A549 (cell line): Measurements from ENCODE around the gene CDK17. TPM values are rescaled to one million over a fixed set of nuclear protein-coding genes. Genes with fewer than 3 reads are reported as not detected.

Source experiments
- ATAC-seq, 2 experiments: fragments of 200-7000 bp in 1 of 2; fragments of >200 bp in 1 of 2; cut with Nextera tagmentation in 1 of 2; cut with Tn5 transposase in 1 of 2; 3 replicates each; pipeline versions ENCODE4 v1.8.0 to v1.9.1; 2018 to 2020; ENCODE audit warnings: mild to moderate bottlenecking in 1 of 2, moderate library complexity in 1 of 2
- CTCF ChIA-PET: fragments of 300-600 bp; sonication (Branson Sonifier 250); formaldehyde crosslinking; extraction: SDS; loops from one replicate; lab custom pipeline; 2021; ENCODE audit warnings: antibody characterized with exemption, inconsistent platforms; lab: Yijun Ruan, JAX
- POLR2A ChIA-PET: fragments of 350-600 bp; formaldehyde crosslinking; extraction: SDS; loops from one replicate; lab custom pipeline; 2021; ENCODE audit warnings: antibody characterized with exemption, inconsistent platforms; lab: Yijun Ruan, JAX
- DNase-seq, 2 experiments: peaks; one replicate each; pipeline versions ENCODE4 v3.0.0 to v3.0.0-alpha.2; 2011 to 2016; ENCODE audit warnings: low read depth in 1 of 2, low spot score in 1 of 2
- FAIRE-seq: peaks from 2 replicates; lab custom pipeline; 2011; peaks lifted over from hg19 to GRCh38; lab: Jason Lieb, UNC
- H3K27ac ChIP-seq, 2 experiments: fragments of >200 bp; sonication (Bioruptor Twin); formaldehyde crosslinking; 3 replicates each; pipeline ENCODE4 v1.5.1; 2016 to 2017
- H3K4me1 ChIP-seq: fragments of >200 bp; sonication (Bioruptor Twin); formaldehyde crosslinking; 3 replicates; pipeline ENCODE4 v1.6.1; 2016
- H3K4me2 ChIP-seq: fragments of >200 bp; sonication (Bioruptor Twin); formaldehyde crosslinking; 3 replicates; pipeline ENCODE4 v1.6.1; 2016
- H3K4me3 ChIP-seq: fragments of >200 bp; sonication (Bioruptor Twin); formaldehyde crosslinking; 3 replicates; pipeline ENCODE4 v1.5.1; 2016
- H3K9me3 ChIP-seq: fragments of >200 bp; sonication (Bioruptor Twin); formaldehyde crosslinking; 3 replicates; pipeline ENCODE4 v1.6.1; 2016
- ATOH8 ChIP-seq: fragments of 250-450 bp; sonication (Bioruptor Pico); IDR thresholded peaks from 2 replicates; pipeline ENCODE4 v1.5.0; 2020; ENCODE audit warnings: low read depth, mild to moderate bottlenecking, moderate library complexity
- BCL3 ChIP-seq: fragments of >200 bp; sonication (Bioruptor Twin); formaldehyde crosslinking; IDR thresholded peaks from 3 replicates; pipeline ENCODE4 v1.6.1; 2016
- BHLHE40 ChIP-seq: IDR thresholded peaks from 2 replicates; pipeline ENCODE4 v1.6.1; 2012; ENCODE audit warnings: low read depth, low read length, inconsistent platforms
- CHD2 ChIP-seq: fragments of 150-350 bp; IDR thresholded peaks from 2 replicates; pipeline ENCODE4 v1.6.1; 2014; ENCODE audit warnings: low read length; ENCODE audit not compliant: partially characterized antibody
- EHF ChIP-seq: fragments of 250-450 bp; sonication (Bioruptor Pico); IDR thresholded peaks from 2 replicates; pipeline ENCODE4 v1.5.0; 2020; ENCODE audit warnings: mild to moderate bottlenecking
- ELK1 ChIP-seq: fragments of 150-350 bp; IDR thresholded peaks from 2 replicates; pipeline ENCODE4 v1.6.1; 2014; ENCODE audit warnings: low read depth, mild to moderate bottlenecking, low read length
- FOSB ChIP-seq: fragments of 250-450 bp; sonication (Bioruptor Pico); IDR thresholded peaks from 2 replicates; pipeline ENCODE4 v1.5.0; 2020; ENCODE audit warnings: mild to moderate bottlenecking, moderate library complexity
- GATA3 ChIP-seq: IDR thresholded peaks from 2 replicates; pipeline ENCODE4 v1.6.1; 2012; ENCODE audit warnings: borderline replicate concordance
- JUN ChIP-seq, 2 experiments: fragments of >200 bp; sonication (Bioruptor Twin); formaldehyde crosslinking; IDR thresholded peaks; 2 replicates in 1 of 2; 3 replicates in 1 of 2; pipeline ENCODE4 v1.6.1; 2016 to 2017
- MAFK ChIP-seq: fragments of 450-650 bp; IDR thresholded peaks from 2 replicates; pipeline ENCODE4 v1.6.1; 2014; ENCODE audit not compliant: partially characterized antibody
- MAX ChIP-seq: IDR thresholded peaks from 2 replicates; pipeline ENCODE4 v1.6.1; 2012
- NPAS2 ChIP-seq: fragments of 250-450 bp; sonication (Bioruptor Pico); IDR thresholded peaks from 2 replicates; pipeline ENCODE4 v1.8.0; 2022; ENCODE audit warnings: mild to moderate bottlenecking, moderate library complexity, borderline replicate concordance
- RAD21 ChIP-seq, 2 experiments: fragments of >200 bp in 1 of 2; sonication (Bioruptor Twin) in 1 of 2; formaldehyde crosslinking in 1 of 2; IDR thresholded peaks in 1 of 2; conservative IDR thresholded peaks in 1 of 2; 2 replicates in 1 of 2; 3 replicates in 1 of 2; pipeline ENCODE4 v1.6.1; 2012 to 2018; ENCODE audit warnings: inconsistent platforms in 1 of 2
- RNF2 ChIP-seq: fragments of 200-600 bp; sonication (generic); IDR thresholded peaks from 2 replicates; pipeline ENCODE4 v1.6.1; 2016; ENCODE audit warnings: low read depth, mild to moderate bottlenecking, antibody characterized with exemption, moderate library complexity, borderline replicate concordance
- ZFP36 ChIP-seq: fragments of 450-650 bp; IDR thresholded peaks from 2 replicates; pipeline ENCODE4 v1.6.1; 2014; ENCODE audit warnings: borderline replicate concordance; ENCODE audit not compliant: partially characterized antibody
- ZNF302 ChIP-seq: fragments of 250-450 bp; sonication (Bioruptor Pico); IDR thresholded peaks from 2 replicates; pipeline ENCODE4 v1.9.0; 2021; ENCODE audit warnings: inconsistent platforms, mild to moderate bottlenecking, moderate library complexity
- ZSCAN20 ChIP-seq: fragments of 250-450 bp; sonication (Bioruptor Pico); IDR thresholded peaks from 2 replicates; pipeline ENCODE4 v1.8.0; 2022; ENCODE audit warnings: mild to moderate bottlenecking, moderate library complexity
- WGBS: methylation state at CpG from one replicate; pipeline ENCODE4 v1.1.6; 2017; ENCODE audit errors: missing lambda C conversion rate; 5-methylcytosine and 5-hydroxymethylcytosine counted together
- polyA plus RNA-seq, 4 experiments: library from polyadenylated mRNA; depleted of rRNA in 3 of 4; stranded (reverse); fragments of >200 nt; fragmentation: RNase III in 1 of 4; extraction: RNeasy Plus Mini Kit Qiagen cat#74134 plus additional on column Dnase treatment in 1 of 4; gene quantifications; 2 replicates in 3 of 4; 3 replicates in 1 of 4; pipeline ENCODE4 v1.2.3, GENCODE V29; 2011 to 2017

Gene CDK17
- polyA plus RNA-seq, 2 of the 4 experiments (the other 2 are of a cell fraction), result 11.4 to 43.5 TPM

- no peak for ATAC-seq
- no peak overlapping the region for H3K4me3 ChIP-seq
- no peak for FAIRE-seq
- peaks cover 8% of the 10 kb centered on the region; the same call in 1 of the 3 replicates for H3K4me1 ChIP-seq
- no peak for DNase-seq
- CTCF ChIA-PET, result interaction anchor here (0.7 to 1.1 kb wide), 2 partner anchors 12 to 39 kb away, joined by 3 read pairs; no protein-coding TSS in a partner anchor
- POLR2A ChIA-PET, result no interaction called here
- no peak for TF ChIP-seq BCL3
- H3K27ac ChIP-seq, result no peak overlapping the region
- no peak overlapping the region for H3K4me2 ChIP-seq
- H3K9me3 ChIP-seq, result no peaks in the 10 kb centered on the region
Observed at GRCh38 chr12:96313606-96314005, 86.6 kb downstream of the CDK17 start.

- CTCF ChIA-PET, result no interaction called here
- WGBS, result 89% methylated on average over 1 of the region's 1 CpG
Observed at GRCh38 chr12:96311191-96311590, 89.0 kb downstream of the CDK17 start.

GRCh38 chr12:96310067-96310466 is 90.2 kb downstream of the CDK17 start:
- Histone ChIP-seq H3K27ac (no peak overlapping the region), H3K4me1 (peaks cover 4% of the 10 kb centered on the region; the same call in 1 of the 3 replicates), H3K4me3 (no peak overlapping the region), H3K4me2 (no peak overlapping the region), H3K9me3 (no peaks in the 10 kb centered on the region)
- POLR2A ChIA-PET, result no interaction called here
- FAIRE-seq, result no peak
- no peak for DNase-seq
- no peak for ATAC-seq
- no peak for TF ChIP-seq GATA3
- no peak for TF ChIP-seq JUN (IDR thresholded peaks at IDR 0.05)
- TF ChIP-seq ELK1, result no peak
- no peak for TF ChIP-seq EHF (CRISPR knock-in tag)
- no peak for TF ChIP-seq RAD21 (conservative IDR thresholded peaks at IDR 0.05 in 1 of 2, IDR thresholded peaks at IDR 0.05 in 1 of 2)
- no peak for TF ChIP-seq ZNF302 (CRISPR knock-in tag)
- no peak for TF ChIP-seq ATOH8 (CRISPR knock-in tag)
- no peak for TF ChIP-seq RNF2
- TF ChIP-seq FOSB (CRISPR knock-in tag), result no peak
- no peak for TF ChIP-seq CHD2
- TF ChIP-seq MAX, result no peak
- no peak for TF ChIP-seq ZFP36
- no peak for TF ChIP-seq ZSCAN20 (CRISPR knock-in tag)
- WGBS, result 55% methylated on average over 3 of the region's 3 CpGs
- CTCF ChIA-PET, result interaction anchor here (0.8 kb wide), 1 partner anchor 206 kb away, joined by 4 read pairs; no protein-coding TSS in a partner anchor

More at GRCh38 chr12:96311191-96311590, 89.0 kb downstream of the CDK17 start:
- FAIRE-seq (no peak), DNase-seq (no peak), ATAC-seq (no peak)
- Histone ChIP-seq H3K27ac (no peak overlapping the region), H3K4me2 (no peak overlapping the region), H3K4me1 (peaks cover 8% of the 10 kb centered on the region; the same call in 1 of the 3 replicates), H3K4me3 (no peak overlapping the region), H3K9me3 (no peaks in the 10 kb centered on the region)
- TF ChIP-seq MAFK, result peak; percentile 57
- TF ChIP-seq NPAS2 (CRISPR knock-in tag), result no peak
- no peak for TF ChIP-seq BHLHE40
- POLR2A ChIA-PET, result no interaction called here
